Upper lobe of left lung (tissue), 4 donors: ENCODE results near the gene OR6A2.

ENCODE experiments used
- CTCF ChIP-seq, 6 experiments: fragments of 450-650 bp in 4 of 6; fragments of 200-600 bp in 2 of 6; sonication (generic) in 2 of 6; IDR thresholded peaks; one replicate each; pipeline ENCODE4 v1.5.1; 2016 to 2019; ENCODE audit warnings: antibody characterized with exemption in 6 of 6
- EP300 ChIP-seq, 4 donors: sonication (generic); formaldehyde crosslinking; IDR thresholded peaks; one replicate each; pipeline ENCODE4 v1.5.1; 2017; ENCODE audit warnings: antibody characterized with exemption in 4 of 4, control low read depth in 2 of 4

- TF ChIP-seq EP300 (IDR thresholded peaks at IDR 0.05) = no peak
- TF ChIP-seq CTCF (IDR thresholded peaks at IDR 0.05) = no peak
Measured at GRCh38 chr11:6782720-6783119, 16.8 kb downstream of the OR6A2 start, which contains the start of gene OR2AG1.
